G401.6 (cell line): ENCODE data around the gene NCLN.
"Not testable (repeated sequence)": the region's sequence is repeated elsewhere in the genome, so short reads cannot be mapped to it uniquely, and the experiment has no call there.

Experiments
- FAIRE-seq: peaks from 2 replicates; lab custom pipeline; 2012; peaks lifted over from hg19 to GRCh38; lab: Jason Lieb, UNC

The NCLN gene

GRCh38 chr19:3225677-3226093 is 40.0 kb downstream of the NCLN start:
- no peak for FAIRE-seq

GRCh38 chr19:3227054-3227626 is 41.4 kb downstream of the NCLN start:
- no peak for FAIRE-seq

- no peak for FAIRE-seq
Observed at GRCh38 chr19:3229346-3229743, 43.6 kb downstream of the NCLN start.

- no peak for FAIRE-seq
Observed at GRCh38 chr19:3229888-3230496, 44.3 kb downstream of the NCLN start.

- FAIRE-seq: no peak
Observed at GRCh38 chr19:3231288-3231687, 45.6 kb downstream of the NCLN start.

GRCh38 chr19:3233116-3233515 is 47.4 kb downstream of the NCLN start:
- no peak for FAIRE-seq

- no peak for FAIRE-seq
Observed at GRCh38 chr19:3233831-3234230, 48.1 kb downstream of the NCLN start.

GRCh38 chr19:3234800-3235199 is 49.1 kb downstream of the NCLN start:
- FAIRE-seq: no peak

GRCh38 chr19:3235604-3236003 is 49.9 kb downstream of the NCLN start:
- FAIRE-seq: not testable (repeated sequence)

- no peak for FAIRE-seq
Observed at GRCh38 chr19:3236272-3236671, 50.5 kb downstream of the NCLN start.

GRCh38 chr19:3238066-3238561 is 52.4 kb downstream of the NCLN start:
- FAIRE-seq: no peak

GRCh38 chr19:3239367-3239766 is 53.6 kb downstream of the NCLN start:
- no peak for FAIRE-seq

GRCh38 chr19:3243819-3244700 is 58.3 kb downstream of the NCLN start:
- no peak for FAIRE-seq

- no peak for FAIRE-seq
Observed at GRCh38 chr19:3245050-3245449, 59.3 kb downstream of the NCLN start.

GRCh38 chr19:3248728-3249326 is 63.1 kb downstream of the NCLN start:
- FAIRE-seq: no peak

- no peak for FAIRE-seq
Observed at GRCh38 chr19:3249408-3249807, 63.7 kb downstream of the NCLN start.

GRCh38 chr19:3250675-3251074 is 64.9 kb downstream of the NCLN start:
- no peak for FAIRE-seq

- FAIRE-seq: no peak
Observed at GRCh38 chr19:3251229-3251628, 65.5 kb downstream of the NCLN start.

- no peak for FAIRE-seq
Observed at GRCh38 chr19:3252650-3253049, 66.9 kb downstream of the NCLN start.

GRCh38 chr19:3253270-3253669 is 67.5 kb downstream of the NCLN start:
- no peak for FAIRE-seq

- no peak for FAIRE-seq
Observed at GRCh38 chr19:3254520-3254919, 68.8 kb downstream of the NCLN start.

- no peak for FAIRE-seq
Observed at GRCh38 chr19:3257071-3257470, 71.3 kb downstream of the NCLN start.
